Uterus (tissue), 4 donors: ENCODE results near the gene PTPRN2. TPM values are rescaled to one million over a fixed set of nuclear protein-coding genes. Genes with fewer than 3 reads are reported as not detected.

Experiments
- DNase-seq, 2 donors: peaks; one replicate each; pipeline ENCODE4 v3.0.0-alpha.2; 2019 to 2020
- H3K27ac ChIP-seq, 2 donors: fragments of 200-600 bp; sonication (generic); 1 replicate in 1 of 2; 2 replicates in 1 of 2; pipeline ENCODE4 v1.5.1; 2016 to 2018
- H3K27me3 ChIP-seq, 2 donors: fragments of 200-600 bp; sonication (generic); one replicate each; pipeline ENCODE4 v1.5.1; 2018 to 2019; ENCODE audit warnings: control low read depth in 1 of 2
- H3K36me3 ChIP-seq, 2 donors: fragments of 200-600 bp; sonication (generic); one replicate each; pipeline ENCODE4 v1.5.1; 2019; ENCODE audit warnings: control low read depth in 1 of 2
- H3K4me1 ChIP-seq, 2 donors: fragments of 200-600 bp; sonication (generic); one replicate each; pipeline ENCODE4 v1.5.1; 2018 to 2019; ENCODE audit warnings: control low read depth in 1 of 2
- H3K4me3 ChIP-seq, 2 donors: fragments of 200-600 bp; sonication (generic); 1 replicate in 1 of 2; 2 replicates in 1 of 2; pipeline ENCODE4 v1.5.1; 2018 to 2019; ENCODE audit warnings: mild to moderate bottlenecking in 1 of 2
- H3K9me3 ChIP-seq, 2 donors: fragments of 200-600 bp; sonication (generic); one replicate each; pipeline ENCODE4 v1.5.1; 2019; ENCODE audit warnings: control low read depth in 1 of 2
- POLR2A ChIP-seq, 2 donors: fragments of 450-650 bp; IDR thresholded peaks; one replicate each; pipeline ENCODE4 v1.6.1; 2016; ENCODE audit warnings: antibody characterized with exemption in 2 of 2, mild to moderate bottlenecking in 1 of 2, moderate library complexity in 1 of 2
- intact Hi-C: fragments of 100-400 bp; cut with DNase I; formaldehyde crosslinking; loops from one replicate; pipeline ENCODE4 v1.15.1; 2023; ENCODE audit warnings: low total_unique reads
- total RNA-seq, 4 donors: library from RNA; depleted of rRNA in 3 of 4; stranded (reverse); fragments of >200 nt in 3 of 4; gene quantifications; one replicate each; pipeline versions ENCODE4 v1.1.0 to v1.2.4, GENCODE V29; 2014 to 2023
- TF ChIP-seq, protein P1 (sequence below), 4 experiments: fragments of 200-600 bp in 2 of 4; fragments of 450-650 bp in 2 of 4; sonication (generic) in 2 of 4; IDR thresholded peaks; one replicate each; pipeline ENCODE4 v1.5.1; 2016 to 2019; ENCODE audit warnings: antibody characterized with exemption in 4 of 4, mild to moderate bottlenecking in 2 of 4, moderate library complexity in 1 of 4
- donor health status: DM: yes; HTN: yes; CAD: no.

PTPRN2 gene
- total RNA-seq, 4 donors from 2014 or later: 1.2 to 5.2 (median 2.3) TPM

DNA sequence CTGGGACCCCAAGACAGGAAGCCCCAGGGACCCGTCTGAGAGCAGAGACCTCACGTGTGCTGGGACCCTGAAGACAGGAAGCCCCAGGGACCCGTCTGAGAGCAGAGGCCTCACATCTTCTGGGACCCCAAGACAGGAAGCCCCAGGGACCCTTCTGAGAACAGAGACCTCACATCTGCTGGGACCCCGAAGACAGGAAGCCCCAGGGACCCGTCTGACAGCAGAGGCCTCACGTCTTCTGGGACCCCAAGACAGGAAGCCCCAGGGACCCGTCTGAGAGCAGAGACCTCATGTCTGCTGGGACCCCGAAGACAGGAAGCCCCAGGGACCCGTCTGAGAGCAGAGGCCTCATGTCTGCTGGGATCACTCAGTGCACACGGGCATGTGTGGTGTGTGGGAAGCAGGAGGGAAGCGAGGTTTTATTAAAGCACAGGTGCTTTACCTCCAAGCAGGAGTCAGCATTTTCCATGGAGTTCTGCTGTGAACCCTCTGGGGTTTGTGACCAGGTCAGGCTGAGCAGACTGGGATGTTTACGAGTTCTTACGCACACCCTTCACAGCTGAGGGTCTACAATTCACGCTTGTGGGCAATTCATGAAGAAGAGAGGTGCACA lies 660.2 kb downstream of the PTPRN2 start:
- no peaks in the 10 kb centered on the region for H3K36me3 ChIP-seq
- intact Hi-C loops: no loop called here
- no peak overlapping the region for H3K27ac ChIP-seq
- H3K9me3 ChIP-seq: no peaks in the 10 kb centered on the region
- no peak for TF ChIP-seq POLR2A (IDR thresholded peaks at IDR 0.05)
- TF ChIP-seq, protein P1, sequence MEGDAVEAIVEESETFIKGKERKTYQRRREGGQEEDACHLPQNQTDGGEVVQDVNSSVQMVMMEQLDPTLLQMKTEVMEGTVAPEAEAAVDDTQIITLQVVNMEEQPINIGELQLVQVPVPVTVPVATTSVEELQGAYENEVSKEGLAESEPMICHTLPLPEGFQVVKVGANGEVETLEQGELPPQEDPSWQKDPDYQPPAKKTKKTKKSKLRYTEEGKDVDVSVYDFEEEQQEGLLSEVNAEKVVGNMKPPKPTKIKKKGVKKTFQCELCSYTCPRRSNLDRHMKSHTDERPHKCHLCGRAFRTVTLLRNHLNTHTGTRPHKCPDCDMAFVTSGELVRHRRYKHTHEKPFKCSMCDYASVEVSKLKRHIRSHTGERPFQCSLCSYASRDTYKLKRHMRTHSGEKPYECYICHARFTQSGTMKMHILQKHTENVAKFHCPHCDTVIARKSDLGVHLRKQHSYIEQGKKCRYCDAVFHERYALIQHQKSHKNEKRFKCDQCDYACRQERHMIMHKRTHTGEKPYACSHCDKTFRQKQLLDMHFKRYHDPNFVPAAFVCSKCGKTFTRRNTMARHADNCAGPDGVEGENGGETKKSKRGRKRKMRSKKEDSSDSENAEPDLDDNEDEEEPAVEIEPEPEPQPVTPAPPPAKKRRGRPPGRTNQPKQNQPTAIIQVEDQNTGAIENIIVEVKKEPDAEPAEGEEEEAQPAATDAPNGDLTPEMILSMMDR (IDR thresholded peaks at IDR 0.05): no peak
- H3K4me1 ChIP-seq: no peaks in the 10 kb centered on the region
- no peak overlapping the region for H3K4me3 ChIP-seq
- DNase-seq: no peak
- H3K27me3 ChIP-seq: no peaks in the 10 kb centered on the region

DNA sequence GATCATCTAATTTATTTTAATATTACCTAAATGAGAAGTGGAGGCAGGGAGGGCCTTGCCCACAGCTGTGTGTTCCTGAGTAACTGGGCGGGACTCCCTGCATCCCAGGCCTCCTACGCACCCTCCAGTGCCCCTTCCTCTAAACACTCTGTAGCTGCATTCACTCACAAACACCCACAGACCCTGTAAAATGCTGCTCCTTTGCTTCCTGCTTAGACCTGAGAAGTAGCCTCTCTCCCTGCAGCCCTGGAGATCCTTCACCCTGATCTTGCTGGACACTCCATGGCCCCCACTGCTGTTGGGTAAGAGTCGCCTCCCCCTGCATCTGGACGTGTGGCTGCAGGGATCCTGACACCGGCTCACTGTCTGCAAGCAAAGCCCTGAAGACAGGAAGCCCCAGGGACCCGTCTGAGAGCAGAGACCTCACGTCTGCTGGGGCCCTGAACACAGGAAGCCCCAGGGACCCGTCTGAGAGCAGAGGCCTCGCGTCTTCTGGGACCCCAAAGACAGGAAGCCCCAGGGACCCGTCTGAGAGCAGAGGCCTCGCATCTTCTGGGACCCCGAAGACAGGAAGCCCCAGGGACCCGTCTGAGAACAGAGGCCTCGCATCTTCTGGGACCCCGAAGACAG lies 661.0 kb downstream of the PTPRN2 start:
- Histone ChIP-seq H3K4me1 (no peaks in the 10 kb centered on the region), H3K27me3 (no peaks in the 10 kb centered on the region), H3K9me3 (no peaks in the 10 kb centered on the region), H3K36me3 (no peaks in the 10 kb centered on the region), H3K27ac (no peak overlapping the region), H3K4me3 (no peak overlapping the region)
- intact Hi-C loops: no loop called here
- no peak for DNase-seq
- TF ChIP-seq POLR2A (IDR thresholded peaks at IDR 0.05): no peak
- TF ChIP-seq, protein P1 (IDR thresholded peaks at IDR 0.05): no peak

DNA sequence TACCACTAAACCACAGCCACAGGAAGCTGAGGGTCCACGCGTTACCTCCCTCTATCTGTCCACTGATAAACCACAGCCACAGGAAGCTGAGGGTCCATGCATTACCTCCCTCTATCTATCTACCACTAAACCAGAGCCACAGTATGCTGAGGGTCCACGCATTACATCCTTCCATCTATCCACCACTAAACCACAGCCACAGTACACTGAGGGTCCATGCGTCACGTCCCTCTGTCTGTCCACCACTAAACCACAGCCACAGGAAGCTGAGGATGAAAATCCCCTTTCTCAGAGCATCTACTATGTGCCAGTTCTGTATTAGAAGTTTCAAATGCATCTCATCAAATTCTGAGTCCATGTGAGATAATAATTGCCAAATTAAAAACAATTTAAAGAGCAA lies 661.5 kb downstream of the PTPRN2 start:
- H3K4me3 ChIP-seq: no peak overlapping the region
- no peaks in the 10 kb centered on the region for H3K27me3 ChIP-seq
- intact Hi-C loops: no loop called here
- H3K36me3 ChIP-seq: no peaks in the 10 kb centered on the region
- no peak for TF ChIP-seq POLR2A (IDR thresholded peaks at IDR 0.05)
- TF ChIP-seq, protein P1 (IDR thresholded peaks at IDR 0.05): no peak
- H3K4me1 ChIP-seq: no peaks in the 10 kb centered on the region
- DNase-seq: no peak
- no peak overlapping the region for H3K27ac ChIP-seq
- no peaks in the 10 kb centered on the region for H3K9me3 ChIP-seq

DNA sequence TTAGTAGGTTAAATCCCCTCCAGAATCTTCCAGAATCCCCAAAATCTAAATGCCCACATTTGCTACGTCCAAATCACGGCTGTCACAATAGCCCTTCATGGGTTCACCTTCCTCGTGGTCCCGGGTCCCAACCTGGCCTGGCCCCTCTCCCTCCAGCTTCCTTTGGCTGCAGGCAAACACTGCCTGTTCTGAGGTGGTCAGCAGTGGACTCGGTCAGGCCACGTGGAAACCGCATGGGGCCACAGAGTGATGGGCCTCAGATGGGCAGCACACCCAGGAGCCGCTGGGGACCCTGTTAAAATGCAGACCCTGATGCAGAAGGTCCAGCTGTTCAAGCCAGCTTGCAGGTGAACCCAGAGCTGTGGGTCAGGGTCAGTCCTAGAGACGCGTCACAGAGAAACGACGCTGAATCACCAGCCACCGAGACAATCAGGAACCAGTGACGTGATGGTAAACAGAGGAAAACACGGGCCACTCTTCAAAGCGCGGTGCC lies 662.2 kb downstream of the PTPRN2 start:
- no peak overlapping the region for H3K27ac ChIP-seq
- H3K27me3 ChIP-seq: no peaks in the 10 kb centered on the region
- H3K4me3 ChIP-seq: no peak overlapping the region
- intact Hi-C loops: no loop called here
- no peaks in the 10 kb centered on the region for H3K36me3 ChIP-seq
- no peaks in the 10 kb centered on the region for H3K9me3 ChIP-seq
- TF ChIP-seq, protein P1 (IDR thresholded peaks at IDR 0.05): no peak
- TF ChIP-seq POLR2A (IDR thresholded peaks at IDR 0.05): no peak
- DNase-seq: no peak
- no peaks in the 10 kb centered on the region for H3K4me1 ChIP-seq

DNA sequence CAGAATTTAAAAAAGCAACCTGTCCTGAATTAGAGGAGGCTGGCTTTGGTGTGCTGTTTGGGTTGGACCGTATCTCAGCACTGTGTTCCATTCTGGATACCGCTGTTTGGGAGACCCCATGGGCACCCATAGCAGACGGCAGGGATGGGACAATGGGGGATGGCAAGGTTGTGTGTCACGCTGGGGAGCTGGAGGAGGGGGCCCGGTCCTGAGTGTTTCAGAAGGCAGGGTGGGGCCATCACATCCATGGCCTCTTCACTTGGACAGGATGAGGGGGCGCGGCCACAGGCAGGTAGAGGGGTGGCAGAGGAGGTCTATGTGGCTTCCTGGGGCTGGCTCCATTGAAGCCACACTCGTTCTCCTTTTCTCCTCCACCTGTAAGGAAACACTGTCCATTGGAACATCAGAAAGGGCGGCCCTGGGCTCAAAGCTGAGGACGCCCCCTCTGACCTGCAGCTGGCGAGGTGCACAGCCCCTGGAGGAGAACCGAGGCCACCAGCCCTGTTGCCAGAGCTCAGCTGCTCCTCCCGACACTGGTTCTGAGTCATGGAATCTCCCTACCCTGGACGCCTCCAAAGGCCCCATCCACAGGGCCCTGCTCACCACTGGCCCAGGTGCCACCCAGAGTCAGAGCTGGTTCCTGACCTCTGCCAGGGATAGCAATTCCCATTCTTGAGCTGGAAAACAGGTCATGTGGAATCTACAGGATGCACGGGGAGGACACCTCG lies 663.6 kb downstream of the PTPRN2 start:
- intact Hi-C loops: no loop called here
- TF ChIP-seq POLR2A (IDR thresholded peaks at IDR 0.05): no peak
- TF ChIP-seq, protein P1 (IDR thresholded peaks at IDR 0.05): no peak
- Histone ChIP-seq H3K27me3 (no peaks in the 10 kb centered on the region), H3K27ac (no peak overlapping the region), H3K4me1 (no peaks in the 10 kb centered on the region), H3K4me3 (no peak overlapping the region), H3K36me3 (no peaks in the 10 kb centered on the region), H3K9me3 (no peaks in the 10 kb centered on the region)
- no peak for DNase-seq
